Activated CD4-positive, alpha-beta T cell treated with anti-CD3 and anti-CD28 coated beads, Interleukin-2, amount 10 ng/mL, durations not matched to agents 24 days and 14 days (primary cell): ENCODE data around the gene SEC14L6. TPM values are rescaled to one million over a fixed set of nuclear protein-coding genes. Genes with fewer than 3 reads are reported as not detected.
A peak's percentile ranks its signal among the peaks of the same experiment; 100 is the strongest.
"Not testable (repeated sequence)": the region's sequence is repeated elsewhere in the genome, so short reads cannot be mapped to it uniquely, and the experiment has no call there.

Experiments used
- DNase-seq: peaks from one replicate; pipeline ENCODE4 v3.0.0; 2022
- H3K27ac Mint-ChIP-seq: one replicate; pipeline ENCODE4 v1.8.0; 2022; ENCODE audit warnings: mild to moderate bottlenecking, mixed read lengths
- H3K27me3 Mint-ChIP-seq: one replicate; pipeline ENCODE4 v1.8.0; 2022; ENCODE audit warnings: mixed read lengths
- H3K36me3 Mint-ChIP-seq: one replicate; pipeline ENCODE4 v1.8.0; 2022; ENCODE audit warnings: low read depth, mild to moderate bottlenecking, mixed read lengths
- H3K4me1 Mint-ChIP-seq: one replicate; pipeline ENCODE4 v1.8.0; 2021; ENCODE audit warnings: mixed read lengths
- H3K4me3 Mint-ChIP-seq: one replicate; pipeline ENCODE4 v1.8.0; 2022; ENCODE audit warnings: mild to moderate bottlenecking, moderate library complexity, mixed read lengths
- H3K9me3 Mint-ChIP-seq: one replicate; pipeline ENCODE4 v1.8.0; 2021; ENCODE audit warnings: mixed read lengths
- intact Hi-C: fragments of 100-400 bp; cut with micrococcal nuclease; formaldehyde crosslinking; loops from one replicate; pipeline ENCODE4 v1.15.1; 2023
- total RNA-seq: library from RNA; stranded (reverse); gene quantifications from 2 replicates; pipeline ENCODE4 v1.2.3, GENCODE V29; 2022

Gene SEC14L6
- total RNA-seq, 1 donor from 2014 or later, result not detected

DNA sequence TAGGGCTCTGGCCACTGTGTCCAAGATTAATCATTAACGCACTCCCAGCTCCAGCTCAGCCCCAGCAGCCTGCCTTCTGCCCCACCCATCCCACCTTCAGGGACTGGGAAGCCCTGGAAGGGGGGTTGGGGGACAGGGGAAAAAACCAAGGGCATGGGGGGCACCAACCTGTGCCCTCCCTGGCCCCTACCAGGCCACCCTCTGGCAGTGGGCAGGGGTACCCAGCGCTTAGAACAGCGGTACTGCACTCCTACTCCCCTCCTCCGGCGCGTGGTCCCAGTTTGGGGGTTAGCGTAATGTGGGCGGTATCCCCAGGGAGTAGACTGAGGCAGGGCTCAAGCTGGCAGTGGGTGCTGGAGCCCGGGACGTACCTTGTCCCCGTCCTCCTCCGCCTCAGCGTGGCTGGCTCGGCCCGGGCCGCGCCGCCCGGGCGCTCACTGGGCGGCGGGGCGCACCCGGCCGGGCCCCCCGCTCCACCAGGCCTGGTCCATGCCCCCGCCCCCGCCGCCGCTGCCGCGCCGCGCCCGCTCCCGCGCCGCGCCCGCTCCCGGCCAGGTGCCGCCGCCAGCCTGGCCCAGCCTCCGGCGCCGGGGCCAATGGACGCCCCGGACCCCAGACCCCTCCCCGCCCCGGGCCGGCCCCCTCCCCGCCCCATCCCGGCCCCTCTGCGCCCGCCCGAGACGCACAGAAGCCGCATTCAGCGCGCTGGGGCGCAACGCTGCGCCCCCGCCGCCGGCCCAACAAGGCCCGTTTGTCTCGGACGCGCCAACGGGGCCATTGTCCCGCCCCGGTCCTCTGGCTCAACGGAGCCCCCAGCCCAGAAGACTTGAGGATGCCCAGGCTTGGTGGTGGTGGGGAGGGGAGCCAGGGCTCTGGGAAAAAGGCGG, 27.8 kb upstream of the SEC14L6 start, which contains the start of gene GAL3ST1:
Gene GAL3ST1 (minus strand): TSS at position 571 of the 887 bp plus-strand sequence. CDS start 17,273 bp downstream, outside the sequence.
- H3K4me1 Mint-ChIP-seq, result no peaks in the 10 kb centered on the region
- peaks cover 4% of the 10 kb centered on the region for H3K27me3 Mint-ChIP-seq
- intact Hi-C loops, result no loop called here
- H3K36me3 Mint-ChIP-seq, result peaks cover 36% of the 10 kb centered on the region
- H3K9me3 Mint-ChIP-seq, result no peaks in the 10 kb centered on the region
- DNase-seq, result no peak
- H3K27ac Mint-ChIP-seq, result no peak within 1 kb of the TSS
- no peak within 1 kb of the TSS for H3K4me3 Mint-ChIP-seq

GRCh38 chr22:30573594-30574094, 27.1 kb upstream of the SEC14L6 start:
- Mint-ChIP-seq H3K9me3 (no peaks in the 10 kb centered on the region), H3K27me3 (peaks cover 6% of the 10 kb centered on the region), H3K27ac (no peak overlapping the region), H3K36me3 (peaks cover 29% of the 10 kb centered on the region), H3K4me3 (no peak overlapping the region), H3K4me1 (no peaks in the 10 kb centered on the region)
- peak; percentile 54 for DNase-seq
- intact Hi-C loops, result no loop called here

DNA sequence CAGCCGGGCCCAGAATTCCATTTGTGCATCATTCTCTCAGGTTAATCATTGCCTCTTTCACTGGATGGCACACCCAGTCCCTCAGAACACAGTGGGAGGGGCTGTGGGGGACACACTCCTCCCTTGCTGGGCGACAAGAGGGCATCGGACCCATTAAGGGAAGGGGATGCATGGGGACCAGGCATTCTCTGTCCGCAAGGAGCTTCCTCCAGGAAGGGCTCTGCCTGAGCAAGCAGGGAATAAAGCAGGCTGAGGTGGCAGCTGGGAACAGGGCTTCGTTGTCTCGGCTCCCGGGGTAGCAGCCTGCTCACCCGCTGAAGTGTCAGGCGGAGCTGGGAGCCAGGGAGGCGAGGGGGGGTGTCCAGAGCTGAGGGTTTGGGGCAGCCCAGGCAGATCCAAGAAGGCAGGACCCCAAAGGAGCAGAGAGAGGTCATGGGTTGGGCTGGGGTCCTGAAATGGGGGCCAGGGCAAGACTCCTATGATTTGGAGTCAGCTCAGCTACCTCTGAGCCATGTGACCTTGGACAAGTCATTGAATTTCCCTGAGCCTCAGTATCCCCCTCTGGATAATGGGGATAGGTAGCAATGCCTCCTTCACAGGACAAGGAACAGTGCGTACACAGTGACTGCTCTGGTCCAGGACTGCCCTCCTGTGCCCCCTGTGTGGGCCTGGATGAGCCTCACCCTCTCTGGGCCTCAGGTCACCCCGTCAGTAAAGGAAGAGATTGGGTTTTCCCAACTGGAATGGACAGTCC, 26.5 kb upstream of the SEC14L6 start:
- Mint-ChIP-seq H3K4me3 (no peak overlapping the region), H3K36me3 (peaks cover 28% of the 10 kb centered on the region), H3K27me3 (peaks cover 6% of the 10 kb centered on the region), H3K9me3 (no peaks in the 10 kb centered on the region), H3K4me1 (no peaks in the 10 kb centered on the region), H3K27ac (no peak overlapping the region)
- intact Hi-C loops, result no loop called here
- DNase-seq, result no peak

DNA sequence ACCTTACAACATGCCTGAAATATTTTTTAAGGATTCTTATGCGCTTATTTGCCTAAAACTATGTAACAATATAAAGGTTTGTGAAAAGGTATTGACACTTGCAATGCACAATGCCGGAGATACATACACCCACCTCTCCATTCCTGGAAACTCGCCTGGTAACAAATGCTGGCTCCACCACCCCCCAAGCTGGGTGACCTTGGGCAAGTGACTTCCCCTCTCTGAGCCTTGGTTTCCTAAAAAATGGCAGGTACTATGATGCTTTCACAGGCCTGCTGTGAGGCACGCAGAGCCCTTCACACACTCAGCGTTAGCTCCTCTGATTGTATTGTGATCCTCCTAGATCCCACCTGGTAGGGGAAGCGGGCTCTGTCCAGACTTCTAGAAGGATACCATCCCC, 25.7 kb upstream of the SEC14L6 start:
- Mint-ChIP-seq H3K4me1 (no peaks in the 10 kb centered on the region), H3K4me3 (no peak overlapping the region)

DNA sequence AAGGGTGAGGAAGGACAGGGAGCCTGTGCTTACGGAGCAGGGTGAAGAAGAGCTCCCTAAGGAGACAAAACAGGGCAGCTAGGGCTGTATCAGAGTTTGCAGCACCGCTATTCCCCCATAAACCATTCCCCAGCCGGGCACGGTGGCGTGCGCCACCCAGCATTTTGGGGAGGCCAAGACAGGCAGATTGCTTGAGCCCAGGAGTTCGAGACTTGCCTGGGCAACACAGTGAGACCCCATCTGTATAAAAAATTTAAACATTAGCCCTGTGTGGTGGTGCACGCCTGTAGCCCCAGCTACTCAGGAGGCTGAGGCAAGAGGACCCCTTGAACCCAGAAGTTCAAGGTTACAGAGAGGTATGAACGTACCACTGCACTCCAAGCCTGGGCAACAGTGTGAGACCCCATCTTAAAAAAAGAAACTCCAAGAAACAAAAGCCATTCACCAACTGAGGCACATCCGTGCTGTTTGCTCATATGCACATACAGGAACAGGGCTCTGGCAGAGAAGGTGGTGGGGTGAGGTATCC, 23.2 kb upstream of the SEC14L6 start:
- intact Hi-C loops, result no loop called here
- peaks cover 4% of the 10 kb centered on the region for H3K27me3 Mint-ChIP-seq

More for the DNA sequence above, 25.7 kb upstream of the SEC14L6 start:
- Mint-ChIP-seq H3K27ac (no peak overlapping the region), H3K36me3 (peaks cover 21% of the 10 kb centered on the region), H3K27me3 (peaks cover 6% of the 10 kb centered on the region), H3K9me3 (no peaks in the 10 kb centered on the region)
- DNase-seq, result no peak
- intact Hi-C loops, result no loop called here

GRCh38 chr22:30568137-30568805, 21.7 kb upstream of the SEC14L6 start:
- intact Hi-C loops, result no loop called here
- no peaks in the 10 kb centered on the region for H3K4me1 Mint-ChIP-seq

More for the DNA sequence above, 23.2 kb upstream of the SEC14L6 start:
- Mint-ChIP-seq H3K27ac (no peak overlapping the region), H3K4me3 (no peak overlapping the region), H3K9me3 (no peaks in the 10 kb centered on the region), H3K36me3 (peaks cover under 1% of the 10 kb centered on the region), H3K4me1 (no peaks in the 10 kb centered on the region)
- DNase-seq, result no peak

DNA sequence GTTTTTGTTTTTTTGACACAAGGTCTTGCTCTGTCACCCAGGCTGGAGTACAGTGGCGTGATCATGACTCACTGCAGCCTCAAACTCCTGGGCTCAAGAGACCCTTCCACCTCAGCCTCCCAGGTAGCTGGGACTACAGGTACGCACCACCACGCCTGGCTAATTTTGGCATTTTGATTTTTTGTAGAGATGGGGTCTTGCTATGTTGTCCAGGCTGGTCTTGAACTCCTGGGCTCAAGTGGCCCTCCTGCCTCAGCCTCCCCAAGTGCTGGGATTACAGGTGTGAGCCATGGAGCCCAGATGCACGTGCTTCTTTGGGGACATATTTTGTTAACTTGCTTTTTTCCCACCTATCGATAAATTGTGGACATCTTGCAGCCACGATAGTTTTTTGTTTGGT, 20.7 kb upstream of the SEC14L6 start:
- intact Hi-C loops, H3K36me3 Mint-ChIP-seq, H3K27me3 Mint-ChIP-seq, H3K9me3 Mint-ChIP-seq, DNase-seq, H3K4me1 Mint-ChIP-seq, H3K4me3 Mint-ChIP-seq, H3K27ac Mint-ChIP-seq: not testable (repeated sequence)

More at GRCh38 chr22:30568137-30568805, 21.7 kb upstream of the SEC14L6 start:
- Mint-ChIP-seq H3K27me3 (peaks cover 3% of the 10 kb centered on the region), H3K27ac (no peak overlapping the region), H3K4me3 (no peak overlapping the region), H3K9me3 (no peaks in the 10 kb centered on the region), H3K36me3 (no peaks in the 10 kb centered on the region)
- DNase-seq, result no peak

DNA sequence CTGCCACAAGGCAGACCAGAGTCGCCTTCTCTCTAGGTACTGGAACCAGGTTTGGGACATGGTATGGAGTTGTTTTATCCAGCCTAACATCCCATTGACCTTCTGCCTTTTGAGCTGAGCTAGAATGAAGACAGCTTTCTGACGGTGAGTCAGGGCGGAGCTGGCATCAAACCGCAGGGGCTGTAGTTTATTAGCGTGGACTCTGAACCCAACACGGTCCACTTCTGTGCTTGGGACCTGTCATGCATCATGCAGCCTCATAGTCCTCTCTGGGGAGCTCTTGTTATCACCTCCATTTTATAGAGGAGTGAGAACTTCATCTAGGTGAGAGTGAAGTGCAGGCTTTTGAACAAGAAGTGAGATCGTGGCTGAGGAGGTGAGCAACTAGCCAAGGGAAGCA, 19.6 kb upstream of the SEC14L6 start:
- DNase-seq, result no peak
- no peaks in the 10 kb centered on the region for H3K36me3 Mint-ChIP-seq
- no peak overlapping the region for H3K27ac Mint-ChIP-seq
- H3K4me3 Mint-ChIP-seq, result no peak overlapping the region
- H3K27me3 Mint-ChIP-seq, result peaks cover 3% of the 10 kb centered on the region
- intact Hi-C loops, result no loop called here
- no peaks in the 10 kb centered on the region for H3K4me1 Mint-ChIP-seq
- H3K9me3 Mint-ChIP-seq, result no peaks in the 10 kb centered on the region

GRCh38 chr22:30565341-30565740, 18.8 kb upstream of the SEC14L6 start:
- Mint-ChIP-seq H3K4me1 (no peaks in the 10 kb centered on the region), H3K27ac (no peak overlapping the region), H3K27me3 (peaks cover 3% of the 10 kb centered on the region), H3K4me3 (no peak overlapping the region), H3K9me3 (no peaks in the 10 kb centered on the region), H3K36me3 (no peaks in the 10 kb centered on the region)
- no peak for DNase-seq
- intact Hi-C loops, result no loop called here

GRCh38 chr22:30564761-30565119, 18.2 kb upstream of the SEC14L6 start:
- no peaks in the 10 kb centered on the region for H3K4me1 Mint-ChIP-seq
- H3K4me3 Mint-ChIP-seq, result no peak overlapping the region
- peaks cover 3% of the 10 kb centered on the region for H3K27me3 Mint-ChIP-seq
- intact Hi-C loops, result no loop called here
- no peak overlapping the region for H3K27ac Mint-ChIP-seq
- no peak for DNase-seq
- no peaks in the 10 kb centered on the region for H3K9me3 Mint-ChIP-seq
- H3K36me3 Mint-ChIP-seq, result no peaks in the 10 kb centered on the region

DNA sequence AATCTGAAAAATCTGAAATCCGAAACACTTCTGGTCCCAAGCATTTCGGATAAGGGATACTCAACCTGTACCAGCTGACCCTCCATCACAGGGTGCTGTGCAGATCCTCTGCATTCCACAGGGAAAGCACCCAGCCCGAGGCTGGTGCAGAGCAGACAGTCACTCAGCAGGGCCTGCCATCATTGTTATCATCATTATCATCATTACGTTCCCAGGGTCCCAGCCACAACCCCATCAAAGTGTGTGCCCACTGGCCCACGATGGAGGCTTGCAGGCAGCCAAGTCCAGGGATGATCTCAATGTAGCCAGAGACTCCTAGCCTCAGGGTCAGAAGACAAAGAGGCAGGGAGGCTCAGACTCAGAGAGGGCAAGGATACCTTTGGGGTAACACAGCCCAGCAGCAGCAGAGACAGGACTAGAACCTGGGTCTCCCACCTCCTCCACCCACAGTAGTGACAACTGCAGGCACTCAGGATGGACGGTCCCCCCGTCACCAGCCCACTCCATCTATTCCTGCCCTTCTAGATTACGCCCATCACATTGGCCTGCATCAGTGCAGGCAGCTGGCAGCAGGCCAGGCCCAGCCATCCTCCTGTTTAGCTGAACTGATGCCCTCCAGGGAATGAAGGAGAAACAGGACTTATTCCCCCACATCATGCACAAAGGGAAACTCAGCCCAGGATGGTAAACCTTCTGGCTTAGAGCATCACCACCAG, 17.7 kb upstream of the SEC14L6 start:
- H3K27me3 Mint-ChIP-seq, result peaks cover 1% of the 10 kb centered on the region
- H3K9me3 Mint-ChIP-seq, result no peaks in the 10 kb centered on the region
- intact Hi-C loops, result no loop called here
- no peak overlapping the region for H3K27ac Mint-ChIP-seq
- no peak overlapping the region for H3K4me3 Mint-ChIP-seq
- H3K36me3 Mint-ChIP-seq, result no peaks in the 10 kb centered on the region
- no peaks in the 10 kb centered on the region for H3K4me1 Mint-ChIP-seq
- DNase-seq, result no peak

DNA sequence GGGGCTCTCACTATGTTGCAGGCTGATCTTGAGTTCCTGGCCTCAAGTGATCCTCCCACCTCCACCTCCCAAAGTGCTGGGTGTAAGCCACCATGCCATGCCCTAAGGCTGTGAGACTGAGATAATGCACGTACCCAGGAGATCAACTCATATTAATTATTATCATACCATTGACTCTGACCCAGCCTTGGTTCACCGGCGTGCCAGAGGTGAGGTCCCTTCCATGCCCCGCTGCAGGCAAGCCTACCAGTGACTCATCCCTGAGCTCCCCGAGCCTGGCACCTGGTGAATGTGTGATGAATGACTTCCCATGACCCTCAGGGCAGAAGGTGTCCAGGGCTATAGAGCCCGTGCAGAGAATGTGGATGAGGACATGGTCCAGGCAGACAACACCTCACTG, 15.8 kb upstream of the SEC14L6 start:
- Mint-ChIP-seq H3K4me1 (no peaks in the 10 kb centered on the region), H3K27me3 (no peaks in the 10 kb centered on the region), H3K9me3 (no peaks in the 10 kb centered on the region), H3K36me3 (no peaks in the 10 kb centered on the region), H3K27ac (no peak overlapping the region), H3K4me3 (no peak overlapping the region)
- no peak for DNase-seq
- intact Hi-C loops, result no loop called here
